Stimulated activated CD4-positive, alpha-beta T cell treated with anti-CD3 and anti-CD28 coated beads, TNF-alpha, amount 100 ng/mL, for 24 hours (primary cell): ENCODE data around the gene GPR55.

Experiments used
- DNase-seq, 3 experiments: peaks; one replicate each; pipeline ENCODE4 v3.0.0-alpha.2; 2020; ENCODE audit warnings: low read depth in 3 of 3

The GPR55 gene

DNA sequence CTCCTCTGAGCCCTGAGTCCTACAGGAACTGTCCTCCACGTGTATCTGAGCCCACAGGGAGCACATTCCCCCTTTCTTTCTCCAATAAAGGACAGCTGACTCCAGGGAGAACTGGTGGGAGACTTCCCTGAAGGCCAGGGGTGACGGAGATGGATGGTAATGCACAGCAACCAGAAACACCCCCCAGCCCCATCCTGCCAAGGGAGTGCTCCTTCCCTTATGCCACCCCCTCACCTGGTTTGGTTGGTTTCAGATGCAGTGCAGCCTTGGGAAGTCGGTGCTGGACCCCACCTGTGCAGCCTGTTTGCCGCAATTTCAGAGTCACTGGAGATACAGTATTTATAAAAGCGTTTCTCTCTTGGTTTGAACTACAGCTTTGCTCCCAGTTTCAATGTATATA, 24.0 kb downstream of the GPR55 start:
- DNase-seq, result no peak

DNA sequence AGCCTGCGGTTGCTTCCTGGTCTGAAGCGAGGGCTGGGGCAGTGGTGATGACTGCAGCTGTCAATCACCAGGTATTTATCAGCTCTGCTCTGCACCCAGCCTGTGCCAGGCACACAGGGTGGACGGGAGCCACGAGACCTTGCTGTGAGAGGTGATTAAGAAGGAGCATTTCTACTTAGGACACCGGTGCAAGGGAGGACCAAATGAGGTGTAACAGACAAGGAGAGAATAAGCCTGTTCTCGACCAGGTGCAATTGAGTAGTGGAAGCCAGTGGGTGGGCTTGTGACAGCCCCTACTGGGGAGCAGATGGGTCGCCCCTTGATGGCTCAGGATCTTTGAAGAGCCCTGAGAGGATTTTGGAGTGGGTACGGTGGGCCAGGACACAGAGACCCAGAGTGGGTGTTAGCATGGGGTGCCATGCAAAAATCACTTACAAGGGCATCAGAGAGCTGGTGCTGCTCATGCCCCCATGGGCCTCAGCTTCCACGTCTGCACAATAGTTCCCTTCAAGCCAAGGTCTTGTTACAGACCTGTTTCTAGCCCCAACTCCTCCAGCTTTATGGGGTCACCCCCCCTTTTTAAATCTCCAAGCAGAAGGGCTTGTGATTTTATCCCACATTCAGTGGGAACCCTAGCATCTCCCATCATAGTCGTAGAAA, 24.6 kb downstream of the GPR55 start:
- no peak for DNase-seq

DNA sequence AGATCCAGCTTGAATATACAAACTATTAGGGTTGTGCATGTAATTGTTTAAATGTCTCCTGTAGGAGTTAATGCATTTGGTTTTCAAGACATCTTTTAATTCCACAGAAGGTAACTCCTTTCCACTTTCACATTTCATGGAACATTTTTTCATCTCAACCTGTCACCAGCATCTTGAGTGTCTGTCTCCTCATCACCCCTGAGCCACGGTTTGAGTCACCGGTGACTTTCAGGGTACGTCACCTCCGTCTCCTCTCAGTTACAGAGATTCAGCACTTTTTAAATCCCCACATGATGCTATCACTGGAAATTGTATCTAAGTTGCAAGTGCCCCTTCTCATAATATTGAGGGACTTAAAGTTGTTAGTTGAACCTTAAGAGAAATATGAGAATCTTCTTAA, 25.3 kb downstream of the GPR55 start:
- DNase-seq, result peak; percentile 34 to 76 (median 36)

DNA sequence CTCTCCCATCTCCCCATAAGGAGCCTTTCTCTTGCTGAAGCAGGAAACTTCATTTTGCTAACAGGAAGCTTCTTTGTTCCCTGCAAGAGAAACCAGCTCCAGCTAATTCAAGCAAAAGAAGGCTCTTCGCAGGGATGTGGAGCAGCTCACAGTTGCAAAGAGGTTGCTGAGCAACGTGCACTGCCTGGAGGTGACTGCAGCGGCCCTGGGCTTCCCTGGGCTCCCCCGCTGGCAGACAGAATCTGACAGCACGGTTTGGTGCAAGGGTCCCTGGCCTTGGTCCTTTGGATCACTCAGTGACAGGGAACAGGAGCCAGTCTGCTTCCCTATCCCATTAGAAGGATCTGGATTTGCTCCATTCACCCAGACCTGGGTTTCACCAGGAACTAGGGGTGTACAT, 25.8 kb downstream of the GPR55 start:
- no peak for DNase-seq

DNA sequence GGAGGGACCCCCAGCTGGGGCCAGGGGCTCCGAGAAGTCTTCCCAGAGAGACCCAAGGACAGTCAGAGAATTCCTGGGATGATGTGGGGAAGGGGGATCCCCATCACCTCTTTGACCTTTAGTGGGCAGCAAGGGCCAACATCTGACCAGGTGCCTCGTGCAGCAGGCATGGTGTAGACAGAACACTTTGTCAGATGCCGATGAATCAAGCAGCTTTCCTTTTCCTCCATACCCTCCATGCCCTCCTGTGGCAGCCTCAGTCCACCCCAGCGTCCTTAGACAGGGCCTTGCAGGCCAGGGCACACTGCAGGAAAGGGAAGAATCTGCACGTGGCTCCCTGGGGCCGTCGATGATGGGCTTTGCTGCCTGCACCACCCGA, 26.3 kb downstream of the GPR55 start:
- DNase-seq, result no peak

DNA sequence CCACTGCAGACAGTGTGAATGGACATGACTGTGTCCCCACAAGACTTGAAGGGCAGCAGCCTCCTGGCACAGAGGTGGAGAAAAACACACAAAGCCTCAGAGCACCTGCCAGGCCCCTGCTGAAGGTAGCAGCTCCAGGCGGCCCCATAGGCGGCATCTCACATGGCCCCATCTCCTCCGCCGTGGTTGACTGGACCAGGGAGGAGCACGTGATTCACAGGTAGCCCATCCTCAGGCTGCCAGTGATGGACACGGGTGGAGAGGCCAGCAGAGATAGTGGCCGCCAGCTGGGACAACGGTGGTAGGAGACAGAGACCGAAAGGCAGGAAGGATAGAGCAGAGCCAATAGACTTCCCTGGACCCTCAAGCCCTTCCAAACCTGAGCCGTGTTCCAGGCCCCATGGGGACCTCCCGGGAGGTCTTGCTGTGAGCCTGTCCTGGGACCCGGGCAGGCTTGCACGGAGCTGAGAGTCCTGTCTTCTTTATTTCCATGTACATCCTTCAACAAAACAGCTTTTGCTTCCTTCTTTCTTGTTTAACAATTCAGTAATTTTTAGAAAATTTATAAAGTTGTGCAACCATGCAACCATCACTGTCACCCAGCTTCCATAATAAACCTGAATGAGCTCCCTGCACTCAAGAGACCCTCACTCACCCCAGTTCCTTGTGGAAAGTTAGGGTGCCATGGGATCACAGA, 26.9 kb downstream of the GPR55 start:
- DNase-seq, result no peak

DNA sequence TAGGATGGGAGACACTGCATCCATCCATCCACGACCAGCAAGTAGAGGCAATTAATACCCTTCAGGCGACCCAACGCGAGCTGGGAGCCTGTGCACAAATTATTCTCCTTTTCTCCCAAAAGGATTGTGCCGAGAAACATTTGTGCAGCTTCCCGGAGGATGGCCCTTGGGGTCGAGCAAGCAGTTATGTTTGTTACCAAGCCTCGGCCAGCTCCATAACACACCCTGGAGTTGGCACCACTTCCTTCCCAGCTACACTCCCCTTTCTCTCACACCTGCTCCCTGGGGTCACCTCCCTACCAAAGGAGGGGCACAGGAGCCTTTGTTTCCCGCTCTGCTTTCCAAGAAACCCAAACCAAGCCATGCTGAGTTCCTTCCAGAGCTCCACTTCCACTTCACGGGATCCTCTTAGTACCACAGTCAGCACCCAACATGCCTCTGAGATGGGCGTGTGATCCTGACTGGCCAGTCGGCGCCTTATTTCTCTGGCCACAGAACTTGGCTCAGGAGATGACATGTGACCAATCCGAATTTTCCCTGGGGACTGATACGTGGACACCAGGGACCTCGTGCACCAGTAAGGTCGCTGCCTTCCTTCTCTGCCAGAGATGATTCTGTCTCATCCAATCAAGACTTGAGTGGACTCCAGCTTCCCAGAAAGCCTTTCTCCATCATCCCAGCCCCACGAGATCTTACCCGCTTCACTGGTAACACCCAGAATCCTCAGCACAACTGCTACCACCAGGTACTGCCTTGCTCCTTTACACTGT, 28.5 kb downstream of the GPR55 start:
- DNase-seq, result no peak

DNA sequence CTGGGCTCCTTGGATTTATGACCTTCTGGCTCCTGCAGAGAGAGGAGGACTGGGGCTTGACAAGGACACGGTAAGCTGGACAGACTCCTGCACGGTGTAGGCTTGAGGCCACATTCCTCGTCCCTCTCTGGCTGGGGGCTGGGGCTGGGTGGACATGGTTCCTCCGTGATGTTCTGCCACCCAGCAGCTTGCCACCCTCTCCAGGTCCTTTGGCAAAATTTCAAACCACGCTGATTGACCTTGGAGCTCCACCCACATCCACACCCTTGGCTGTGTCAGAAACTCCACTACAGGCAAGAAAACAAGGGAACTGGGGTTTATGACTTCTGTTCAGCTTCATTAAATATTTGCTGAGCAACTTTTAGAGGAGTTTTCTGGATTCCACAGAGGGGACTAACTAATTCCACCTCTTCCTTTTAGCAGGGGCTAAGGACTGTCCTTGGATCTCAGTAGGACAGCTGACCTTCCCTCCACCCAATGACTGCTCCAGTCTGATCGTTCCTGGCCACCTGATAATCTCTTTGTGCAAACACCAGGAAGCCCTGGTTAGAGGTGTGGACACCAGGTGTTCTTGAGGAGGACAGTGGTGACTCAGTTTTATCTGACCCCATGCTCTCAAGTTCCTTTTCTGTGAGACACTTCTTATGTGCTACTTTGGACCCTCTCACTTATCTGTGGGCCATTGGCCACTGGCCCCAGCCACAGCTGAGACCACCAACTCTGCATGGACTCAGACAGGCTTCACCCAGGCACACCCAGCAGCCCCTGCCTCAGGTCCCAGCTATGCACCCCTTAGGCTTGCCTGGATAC, 29.3 kb downstream of the GPR55 start:
- DNase-seq, result no peak

DNA sequence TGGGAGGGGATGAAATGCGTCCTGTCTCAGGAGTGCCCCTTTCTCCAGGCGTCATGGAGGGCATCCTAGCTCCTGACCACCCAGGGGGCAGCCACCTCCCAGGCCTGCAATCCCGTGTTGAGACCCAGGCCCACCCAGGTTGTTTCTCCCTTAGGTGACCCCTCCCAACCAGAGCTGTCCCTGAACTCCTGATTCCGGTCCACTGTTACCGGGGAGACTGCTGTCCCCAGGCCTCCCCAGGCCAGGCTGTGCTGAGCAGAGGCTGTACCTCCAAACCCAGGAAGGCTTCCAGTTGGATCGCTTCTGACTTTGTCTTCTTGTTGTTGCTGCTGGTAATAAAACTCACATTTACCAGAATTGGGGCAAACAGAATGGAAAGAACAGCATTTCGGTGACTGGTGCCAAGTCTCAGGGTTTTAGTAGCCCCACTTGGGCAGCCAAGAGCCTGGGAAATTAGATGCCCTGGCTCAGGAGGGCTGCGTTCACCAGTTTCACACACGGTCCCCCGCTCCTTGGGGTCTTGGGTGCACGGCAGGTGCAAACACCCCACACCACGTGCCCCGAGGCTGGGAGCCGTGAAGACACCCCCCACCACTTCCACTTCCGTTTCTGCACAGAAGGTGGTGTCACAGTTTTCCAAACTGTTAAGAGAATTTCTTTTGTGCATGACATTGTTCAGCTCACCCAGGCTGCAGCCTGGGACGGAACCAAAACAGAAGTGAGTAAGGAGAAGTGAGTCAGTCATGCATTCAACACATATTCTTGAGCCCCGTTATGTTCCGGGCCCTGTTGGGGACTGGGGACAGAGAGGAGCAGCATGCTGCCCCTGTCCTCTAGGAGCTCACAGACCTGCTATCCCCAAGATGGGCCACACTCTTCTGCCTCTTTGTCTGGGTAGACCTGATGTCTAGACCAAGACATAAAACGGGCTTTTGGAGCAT, 30.9 kb downstream of the GPR55 start:
- DNase-seq, result no peak

DNA sequence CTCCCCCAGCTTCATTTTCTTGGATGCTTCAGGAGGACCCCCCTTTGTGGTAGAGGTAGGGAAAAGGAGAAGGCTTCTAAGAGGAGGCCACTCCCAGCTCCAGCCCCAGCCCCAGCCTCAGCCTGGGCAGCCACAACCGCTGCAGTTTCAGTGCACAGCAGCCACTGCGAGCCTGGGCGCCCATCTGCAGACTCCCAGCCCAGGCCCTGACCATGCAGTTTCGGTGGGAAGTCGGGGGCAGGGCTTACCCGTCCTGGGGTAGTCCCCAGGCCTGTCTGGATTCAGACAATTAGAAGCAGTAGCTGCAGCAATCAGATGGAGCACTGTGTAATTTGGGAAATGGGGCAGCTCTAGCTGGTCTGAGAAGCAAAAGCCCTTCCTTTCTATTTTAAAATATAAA, 31.7 kb downstream of the GPR55 start:
- DNase-seq, result no peak

DNA sequence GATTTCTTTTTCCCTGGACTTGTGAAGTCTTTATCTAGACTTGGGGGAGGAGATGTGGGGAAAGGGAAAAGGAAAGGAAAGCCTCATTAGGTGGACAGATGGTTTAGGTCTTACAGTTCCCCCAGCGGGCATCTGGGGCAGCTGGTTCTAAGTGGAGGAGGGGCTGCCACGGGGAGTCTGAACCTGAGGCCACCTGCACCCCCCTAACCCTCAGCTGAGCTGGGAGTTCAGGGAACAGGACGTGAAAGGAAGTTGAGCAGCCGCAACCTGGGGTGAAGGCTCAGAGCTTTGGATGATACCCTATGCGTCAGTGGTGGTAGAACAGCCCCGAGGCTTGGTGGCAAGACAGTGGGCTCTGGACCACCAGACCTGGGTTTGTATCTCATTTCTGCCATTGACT, 33.5 kb downstream of the GPR55 start:
- DNase-seq, result no peak

DNA sequence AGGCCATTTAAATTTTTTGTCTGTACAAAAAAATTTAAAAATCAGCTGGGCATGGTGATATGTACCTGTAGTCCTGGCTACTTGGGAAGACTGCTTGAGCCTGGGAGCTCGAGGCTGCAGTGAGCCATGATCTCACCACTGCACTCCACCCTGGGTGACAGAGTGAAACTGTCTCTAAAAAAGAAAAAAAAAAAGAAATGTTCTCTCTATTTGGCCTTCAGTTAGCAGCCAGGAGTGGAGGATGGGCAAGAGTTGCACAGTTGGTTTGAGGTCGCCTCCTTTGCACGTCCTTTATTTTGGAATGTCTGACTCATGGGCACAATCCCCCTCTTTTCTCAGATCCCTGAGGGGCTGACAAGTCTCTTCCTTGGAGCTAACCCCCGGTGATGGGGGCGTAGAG, 34.0 kb downstream of the GPR55 start:
- no peak for DNase-seq

DNA sequence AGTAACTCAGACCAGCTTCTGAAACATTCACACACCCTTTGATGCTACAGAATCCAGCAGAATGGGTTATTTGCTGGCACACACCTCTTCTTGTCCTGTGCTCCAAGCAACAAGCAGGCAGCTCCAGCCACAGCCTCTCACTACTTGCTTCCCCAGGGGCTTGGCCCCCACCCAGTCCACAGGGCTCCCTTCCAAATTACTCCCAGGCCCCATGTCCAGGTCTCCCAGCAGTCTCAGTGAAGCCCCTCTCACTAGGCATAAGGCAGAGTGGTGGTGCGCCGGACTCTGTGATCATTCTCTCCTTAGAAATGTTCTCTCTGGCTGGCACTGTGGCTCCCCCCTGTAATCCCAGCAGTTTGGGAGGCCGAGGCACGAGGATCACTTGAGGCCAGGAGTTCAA, 34.4 kb downstream of the GPR55 start:
- DNase-seq, result no peak

DNA sequence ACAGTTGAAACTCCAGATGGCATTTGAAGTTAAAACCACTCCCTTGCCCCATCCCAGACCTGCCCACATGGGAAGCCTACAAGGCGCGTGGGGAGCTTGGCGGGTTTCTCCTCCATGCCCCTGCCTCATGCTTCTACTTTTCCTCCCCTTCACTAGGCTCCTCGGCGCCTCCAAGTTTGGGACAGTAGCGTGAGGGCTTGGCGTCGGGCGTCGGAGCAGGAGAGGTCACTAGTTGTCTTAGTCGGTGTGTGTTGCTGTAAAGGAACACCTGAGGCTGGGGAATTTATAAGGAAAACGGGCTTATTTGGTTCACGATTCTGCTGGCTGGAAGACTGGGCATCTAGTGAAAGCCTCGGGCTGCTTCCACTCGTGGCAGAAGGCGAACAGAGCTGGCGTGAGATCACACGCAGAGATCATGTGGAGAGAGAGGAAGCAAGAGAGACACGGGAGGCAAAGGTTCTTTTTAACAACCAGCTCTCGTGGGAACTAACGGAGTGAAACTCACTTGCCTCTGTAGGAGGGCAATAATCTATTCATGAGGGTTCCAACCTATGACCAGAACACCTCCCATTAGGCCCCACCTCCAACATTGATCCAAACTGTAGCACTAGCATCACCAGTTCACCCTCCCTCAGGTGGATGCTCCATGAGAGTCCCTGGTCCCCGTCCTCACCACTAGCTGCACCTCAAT, 35.0 kb downstream of the GPR55 start:
- DNase-seq, result no peak

DNA sequence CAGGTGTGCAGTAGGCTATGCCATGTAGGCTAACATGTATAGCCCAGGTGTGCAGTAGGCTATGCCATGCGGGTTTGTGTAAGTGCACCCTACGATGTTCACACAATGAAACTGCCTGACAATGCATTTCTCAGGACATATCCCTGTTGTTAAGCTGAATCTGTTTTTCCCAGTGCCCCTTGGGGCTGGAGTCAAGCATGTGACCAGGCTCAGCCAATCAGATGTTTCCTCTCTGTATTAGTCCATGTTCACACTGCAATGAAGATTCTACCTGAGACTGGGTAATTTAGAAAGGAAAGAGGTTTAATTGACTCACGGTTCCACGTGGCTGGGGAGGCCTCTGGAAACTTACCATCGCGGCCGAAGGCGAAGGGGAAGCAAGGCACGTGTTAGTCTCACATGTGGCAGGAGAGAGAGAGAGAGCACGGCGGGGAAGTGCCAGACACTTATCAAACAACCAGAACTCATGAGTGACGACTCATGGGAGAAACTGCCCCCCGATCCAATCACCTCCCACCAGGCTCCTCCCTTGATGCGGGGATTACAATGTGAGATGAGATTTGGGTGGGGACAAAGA, 36.1 kb downstream of the GPR55 start:
- no peak for DNase-seq

DNA sequence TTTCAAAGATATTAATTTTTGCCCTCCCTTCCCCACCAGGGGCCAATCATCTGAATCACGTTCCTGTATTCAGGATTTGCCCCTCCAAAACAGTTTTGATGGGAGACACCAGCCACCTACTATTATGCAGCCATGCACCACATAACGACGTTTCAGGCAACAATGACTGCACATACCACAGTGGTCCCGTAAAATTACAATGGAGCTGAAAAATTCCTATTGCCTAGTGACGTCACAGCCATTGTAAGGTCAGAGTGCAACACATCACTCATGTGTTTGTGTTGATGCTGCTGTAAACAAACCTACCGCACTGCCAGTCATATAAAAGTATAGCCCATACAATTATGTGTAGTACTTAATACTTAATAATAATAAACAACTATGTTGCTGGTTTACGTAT, 37.7 kb downstream of the GPR55 start:
- DNase-seq, result no peak

DNA sequence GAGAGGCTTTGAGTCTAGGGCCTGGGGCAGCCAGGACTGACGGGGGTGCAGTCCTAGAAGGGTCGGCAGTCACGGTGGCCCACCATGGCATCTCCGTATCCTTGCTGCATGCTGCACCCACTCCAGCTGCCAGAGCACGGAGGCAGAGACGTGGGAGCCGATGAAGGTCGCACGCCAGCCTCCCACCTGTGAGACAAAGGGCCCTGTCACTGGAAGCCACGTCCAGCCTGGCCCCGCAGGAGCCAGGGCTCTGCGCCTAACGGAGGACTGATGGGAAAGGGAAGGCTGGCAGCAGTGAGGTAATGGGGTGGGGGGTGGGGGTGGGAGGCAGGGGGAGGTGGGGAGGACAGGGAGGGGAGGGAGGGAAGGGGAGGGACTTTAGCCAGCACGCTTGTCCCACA, 38.4 kb downstream of the GPR55 start:
- DNase-seq, result no peak

DNA sequence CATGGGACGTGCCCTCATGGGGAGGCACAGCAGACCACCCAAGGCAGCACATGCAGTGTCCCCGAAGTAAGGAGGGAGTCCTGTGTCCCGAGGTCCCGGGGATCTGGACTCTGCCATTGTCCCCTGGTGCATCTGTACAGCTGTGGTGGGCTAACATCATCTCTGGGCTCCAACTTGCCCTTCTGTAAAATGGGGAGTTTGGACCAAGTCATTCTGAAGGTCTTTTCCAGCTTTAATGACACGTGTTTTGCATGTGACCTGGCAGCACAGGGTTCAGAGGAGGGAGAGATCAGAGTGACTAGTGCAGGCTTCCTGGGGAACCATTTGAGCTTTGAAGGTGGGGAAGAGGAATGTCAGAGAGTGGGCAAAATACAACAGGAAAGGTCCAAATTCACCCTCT, 38.8 kb downstream of the GPR55 start:
- no peak for DNase-seq

DNA sequence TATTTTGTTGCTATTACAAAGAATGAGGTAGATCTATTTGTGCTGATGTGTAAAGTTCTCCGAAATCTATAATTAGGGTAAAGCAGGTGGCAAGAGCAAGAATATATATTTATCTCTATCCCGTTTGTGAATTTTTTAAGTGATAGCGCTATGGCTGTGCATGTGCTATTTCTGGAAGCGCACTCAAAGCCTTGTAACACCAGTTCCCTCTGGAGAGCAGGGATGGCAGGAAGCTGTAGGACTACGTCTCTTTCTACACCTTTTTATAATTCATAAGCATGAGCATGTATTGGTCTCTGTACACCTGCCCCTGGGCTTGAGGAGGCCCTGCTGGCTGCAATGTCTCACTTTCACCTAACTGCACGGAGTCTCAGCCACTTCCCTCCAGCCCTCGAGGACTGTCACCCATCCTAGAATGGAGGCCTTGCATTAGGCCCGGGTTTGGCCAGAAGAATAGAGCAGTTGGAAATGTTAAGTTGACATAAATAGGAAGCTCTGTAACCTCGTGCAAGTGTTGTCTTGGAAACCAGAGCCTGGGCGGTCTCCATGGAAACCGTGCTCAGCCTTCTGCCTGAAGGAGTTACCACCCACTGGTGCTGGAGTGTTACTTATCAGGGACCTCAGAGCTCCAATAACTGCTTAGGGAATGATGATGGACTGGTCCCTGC, 39.4 kb downstream of the GPR55 start:
- no peak for DNase-seq

DNA sequence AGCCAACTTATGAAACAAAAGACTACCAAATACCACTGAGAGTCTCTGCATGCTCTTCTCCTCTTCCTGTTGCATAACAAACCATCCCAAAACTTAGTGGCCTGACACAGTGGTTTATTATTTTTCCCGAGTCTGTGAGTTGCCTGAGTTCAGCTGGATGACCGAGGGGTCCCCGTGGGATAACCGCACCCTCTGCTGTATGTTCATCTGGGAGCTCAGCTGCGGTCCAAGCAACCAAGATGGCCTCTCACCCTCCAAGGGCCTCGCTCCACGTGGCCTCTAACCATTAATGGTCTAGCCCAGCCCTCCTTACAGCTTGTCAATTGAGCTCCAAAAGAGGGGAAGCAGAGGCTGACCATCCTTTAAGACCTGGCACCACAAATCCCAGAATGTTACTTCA, 43.2 kb downstream of the GPR55 start:
- no peak for DNase-seq
